BLaER1 (cell line): ENCODE data around the gene POU3F1.

Experiments
- H3K27ac ChIP-seq: shearing (Covaris generic); formaldehyde crosslinking; 2 replicates; pipeline ENCODE4 v1.8.1; 2022
- H3K27me3 ChIP-seq: shearing (Covaris generic); formaldehyde crosslinking; 2 replicates; pipeline ENCODE4 v1.8.1; 2022
- H3K36me3 ChIP-seq: shearing (Covaris generic); formaldehyde crosslinking; 2 replicates; pipeline ENCODE4 v1.8.1; 2022
- H3K4me1 ChIP-seq: shearing (Covaris generic); formaldehyde crosslinking; 2 replicates; pipeline ENCODE4 v1.8.1; 2022
- H3K4me2 ChIP-seq: shearing (Covaris generic); formaldehyde crosslinking; 2 replicates; pipeline ENCODE4 v1.8.1; 2022
- H3K4me3 ChIP-seq: shearing (Covaris generic); formaldehyde crosslinking; 2 replicates; pipeline ENCODE4 v1.8.1; 2022
- H3K9ac ChIP-seq: shearing (Covaris generic); formaldehyde crosslinking; 2 replicates; pipeline ENCODE4 v1.8.1; 2022
- H3K9me3 ChIP-seq: shearing (Covaris generic); formaldehyde crosslinking; 2 replicates; pipeline ENCODE4 v1.8.1; 2022
- H4K20me1 ChIP-seq: shearing (Covaris generic); formaldehyde crosslinking; 2 replicates; pipeline ENCODE4 v1.8.1; 2022
- Cebpa-rat ChIP-seq: shearing (Covaris generic); IDR thresholded peaks from 2 replicates; pipeline ENCODE4 v1.8.1; 2022

The POU3F1 gene

GRCh38 chr1:38046333-38046883, at the start of gene POU3F1:
Gene POU3F1, minus strand, starts transcription at chr1:38046793. Its CDS starts 50 bp downstream, at chr1:38046743.
- TF ChIP-seq Cebpa-rat = no peak
- H3K9ac ChIP-seq = peak within 1 kb of the TSS; percentile 23; the same call in 1 of the 2 replicates
- H3K27ac ChIP-seq = no peak within 1 kb of the TSS
- no peaks in the 10 kb centered on the region for H3K36me3 ChIP-seq
- no peaks in the 10 kb centered on the region for H3K9me3 ChIP-seq
- H3K4me3 ChIP-seq = peak within 1 kb of the TSS; percentile 73
- peaks cover 8% of the 10 kb centered on the region for H3K4me1 ChIP-seq
- H3K27me3 ChIP-seq = peaks cover 74% of the 10 kb centered on the region
- peak within 1 kb of the TSS; percentile 99 for H3K4me2 ChIP-seq
- H4K20me1 ChIP-seq = peaks cover 64% of the 10 kb centered on the region

GRCh38 chr1:38095454-38095931, 48.9 kb upstream of the POU3F1 start:
- TF ChIP-seq Cebpa-rat = no peak
- H3K4me1 ChIP-seq = peaks cover 33% of the 10 kb centered on the region
- no peaks in the 10 kb centered on the region for H3K27me3 ChIP-seq

GRCh38 chr1:38094711-38095290, 48.2 kb upstream of the POU3F1 start:
- Histone ChIP-seq H4K20me1 (no peaks in the 10 kb centered on the region), H3K4me2 (peak overlapping the region; percentile 36), H3K9ac (no peak overlapping the region), H3K9me3 (no peaks in the 10 kb centered on the region), H3K36me3 (no peaks in the 10 kb centered on the region), H3K4me3 (no peak overlapping the region), H3K4me1 (peaks cover 33% of the 10 kb centered on the region), H3K27me3 (no peaks in the 10 kb centered on the region), H3K27ac (no peak overlapping the region)
- TF ChIP-seq Cebpa-rat = no peak

More at GRCh38 chr1:38095454-38095931, 48.9 kb upstream of the POU3F1 start:
- Histone ChIP-seq H3K27ac (no peak overlapping the region), H3K9me3 (no peaks in the 10 kb centered on the region), H3K4me2 (peak overlapping the region; percentile 36), H3K36me3 (no peaks in the 10 kb centered on the region), H4K20me1 (no peaks in the 10 kb centered on the region), H3K9ac (no peak overlapping the region), H3K4me3 (no peak overlapping the region)

GRCh38 chr1:38093569-38094520, 47.3 kb upstream of the POU3F1 start:
- no peak overlapping the region for H3K9ac ChIP-seq

GRCh38 chr1:38092256-38092655, 45.7 kb upstream of the POU3F1 start:
- Histone ChIP-seq H3K36me3 (no peaks in the 10 kb centered on the region), H3K27ac (no peak overlapping the region; the same call in 1 of the 2 replicates), H3K4me1 (peaks cover 33% of the 10 kb centered on the region), H3K9me3 (no peaks in the 10 kb centered on the region), H3K4me3 (no peak overlapping the region), H4K20me1 (no peaks in the 10 kb centered on the region), H3K9ac (no peak overlapping the region), H3K4me2 (peak overlapping the region; percentile 62), H3K27me3 (no peaks in the 10 kb centered on the region)
- TF ChIP-seq Cebpa-rat = no peak

More at GRCh38 chr1:38093569-38094520, 47.3 kb upstream of the POU3F1 start:
- H4K20me1 ChIP-seq = no peaks in the 10 kb centered on the region
- no peaks in the 10 kb centered on the region for H3K9me3 ChIP-seq
- no peak for TF ChIP-seq Cebpa-rat
- peaks cover 33% of the 10 kb centered on the region for H3K4me1 ChIP-seq
- H3K27me3 ChIP-seq = no peaks in the 10 kb centered on the region
- no peak overlapping the region for H3K27ac ChIP-seq
- peak overlapping the region; percentile 36 for H3K4me2 ChIP-seq
- no peaks in the 10 kb centered on the region for H3K36me3 ChIP-seq
- no peak overlapping the region for H3K4me3 ChIP-seq

GRCh38 chr1:38090796-38091195, 44.2 kb upstream of the POU3F1 start:
- Histone ChIP-seq H3K9ac (no peak overlapping the region), H4K20me1 (no peaks in the 10 kb centered on the region), H3K4me3 (no peak overlapping the region), H3K9me3 (no peaks in the 10 kb centered on the region), H3K27me3 (no peaks in the 10 kb centered on the region), H3K27ac (no peak overlapping the region), H3K36me3 (no peaks in the 10 kb centered on the region), H3K4me1 (peaks cover 38% of the 10 kb centered on the region), H3K4me2 (no peak overlapping the region)
- no peak for TF ChIP-seq Cebpa-rat

GRCh38 chr1:38089712-38090360, 43.2 kb upstream of the POU3F1 start:
- no peak overlapping the region for H3K27ac ChIP-seq
- H3K9me3 ChIP-seq = no peaks in the 10 kb centered on the region
- H4K20me1 ChIP-seq = no peaks in the 10 kb centered on the region
- no peak overlapping the region for H3K4me2 ChIP-seq
- no peak overlapping the region for H3K4me3 ChIP-seq
- H3K9ac ChIP-seq = no peak overlapping the region
- TF ChIP-seq Cebpa-rat = no peak
- H3K27me3 ChIP-seq = no peaks in the 10 kb centered on the region
- H3K4me1 ChIP-seq = peaks cover 33% of the 10 kb centered on the region
- no peaks in the 10 kb centered on the region for H3K36me3 ChIP-seq

- no peaks in the 10 kb centered on the region for H4K20me1 ChIP-seq
- H3K4me3 ChIP-seq = no peak overlapping the region
- no peak overlapping the region for H3K27ac ChIP-seq
- TF ChIP-seq Cebpa-rat = no peak
- H3K9me3 ChIP-seq = no peaks in the 10 kb centered on the region
- peaks cover 23% of the 10 kb centered on the region for H3K4me1 ChIP-seq
- no peaks in the 10 kb centered on the region for H3K27me3 ChIP-seq
- H3K9ac ChIP-seq = no peak overlapping the region
- H3K4me2 ChIP-seq = no peak overlapping the region
- no peaks in the 10 kb centered on the region for H3K36me3 ChIP-seq
These were observed 42.2 kb upstream of the POU3F1 start for GRCh38 chr1:38088791-38089190.

GRCh38 chr1:38088366-38088765, 41.8 kb upstream of the POU3F1 start:
- H3K4me3 ChIP-seq = no peak overlapping the region
- no peaks in the 10 kb centered on the region for H4K20me1 ChIP-seq
- H3K9ac ChIP-seq = no peak overlapping the region
- H3K27me3 ChIP-seq = no peaks in the 10 kb centered on the region
- H3K4me1 ChIP-seq = peaks cover 21% of the 10 kb centered on the region
- H3K4me2 ChIP-seq = no peak overlapping the region
- H3K27ac ChIP-seq = no peak overlapping the region
- H3K36me3 ChIP-seq = no peaks in the 10 kb centered on the region
- no peak for TF ChIP-seq Cebpa-rat
- H3K9me3 ChIP-seq = no peaks in the 10 kb centered on the region
